HG03060 (cell line): ENCODE data around the gene STK38.

ENCODE experiments used
- ATAC-seq: cut with Tn5 transposase; IDR thresholded peaks from one replicate; pipeline ENCODE4 v1.9.1; 2021; ENCODE audit warnings: low read depth, moderate number of reproducible peaks; ENCODE audit not compliant: unreplicated experiment

STK38 gene

DNA sequence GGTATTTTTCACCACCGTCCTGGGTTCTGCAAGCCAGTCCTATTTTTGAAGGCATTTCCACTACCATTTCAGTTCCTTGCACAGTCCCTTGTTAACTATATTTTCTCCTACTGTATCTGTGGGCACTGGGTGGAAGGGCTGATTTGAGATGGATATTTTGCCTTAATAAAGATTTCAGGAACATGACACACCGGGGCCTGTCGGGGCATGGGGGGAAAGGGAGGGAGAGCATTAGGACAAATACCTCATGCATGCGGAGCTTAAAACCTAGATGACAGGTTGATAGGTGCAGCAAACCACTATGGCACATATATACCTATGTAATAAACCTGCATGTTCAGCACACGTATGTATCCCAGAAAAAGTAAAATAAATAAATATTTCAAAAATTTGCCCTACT lies 22.4 kb downstream of the STK38 start:
- no peak for ATAC-seq

DNA sequence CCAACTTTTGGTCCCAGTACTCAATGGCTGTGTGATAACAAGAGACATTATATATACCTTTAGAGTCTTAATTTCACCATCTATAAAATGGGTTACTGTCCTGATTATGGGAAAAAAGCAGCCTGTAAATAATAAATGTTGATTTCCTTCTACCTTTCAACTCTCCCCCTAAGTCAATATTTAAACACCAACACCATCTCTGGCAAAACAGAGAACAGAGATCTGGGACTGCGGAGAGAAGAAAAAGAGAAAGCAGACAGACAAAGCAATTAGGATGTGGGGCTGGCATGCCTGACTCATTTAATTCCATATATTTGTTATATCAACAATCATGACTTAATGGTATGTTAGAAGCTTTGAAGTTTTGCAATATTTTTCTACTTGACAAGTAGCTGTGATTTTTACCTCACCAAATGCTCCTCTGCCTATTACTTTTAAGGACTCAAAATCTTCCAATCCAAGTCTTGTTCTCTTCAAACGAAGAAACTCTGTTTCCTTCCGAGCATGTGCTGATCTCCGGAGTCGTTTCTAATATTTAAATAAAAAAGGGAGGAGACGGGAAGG lies 23.3 kb downstream of the STK38 start:
- ATAC-seq, result no peak

DNA sequence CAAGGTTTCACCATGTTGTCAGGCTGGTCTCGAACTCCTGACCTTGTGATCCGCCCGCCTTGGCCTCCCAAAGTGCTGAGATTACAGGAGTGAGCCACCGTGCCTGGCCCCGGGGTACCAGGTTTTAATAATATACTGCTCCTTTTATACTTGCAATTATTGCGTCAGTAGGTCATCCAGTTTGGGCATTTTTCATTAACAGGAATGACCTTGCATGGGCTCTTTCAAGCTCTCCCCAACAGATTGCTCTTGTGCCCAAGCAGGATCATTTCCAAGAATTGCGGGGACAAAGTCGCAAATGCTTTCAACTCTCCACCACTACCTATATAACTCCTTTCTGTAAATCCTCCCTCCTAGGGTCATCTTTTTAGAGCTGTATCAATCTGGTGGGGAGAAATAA lies 23.8 kb downstream of the STK38 start:
- ATAC-seq, result no peak

DNA sequence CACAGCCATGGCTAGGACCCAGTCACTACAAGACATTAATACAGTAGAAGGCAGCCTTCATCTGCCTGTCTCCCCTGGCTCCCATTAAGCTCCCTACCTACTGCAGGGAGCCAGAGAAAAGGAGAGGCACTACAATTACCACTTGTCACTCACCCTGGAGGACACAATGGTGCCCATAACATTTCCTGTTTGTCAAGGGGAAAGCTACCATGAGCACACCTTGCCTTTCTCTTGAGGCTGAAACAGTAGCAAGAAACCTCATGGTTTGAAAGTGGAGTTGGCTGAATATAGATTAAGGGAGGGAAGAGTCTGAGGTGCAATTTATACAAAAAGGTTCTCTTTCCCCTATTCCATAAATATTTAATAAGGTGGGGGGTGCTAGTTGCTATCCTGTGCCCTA lies 27.9 kb downstream of the STK38 start:
- ATAC-seq, result no peak

DNA sequence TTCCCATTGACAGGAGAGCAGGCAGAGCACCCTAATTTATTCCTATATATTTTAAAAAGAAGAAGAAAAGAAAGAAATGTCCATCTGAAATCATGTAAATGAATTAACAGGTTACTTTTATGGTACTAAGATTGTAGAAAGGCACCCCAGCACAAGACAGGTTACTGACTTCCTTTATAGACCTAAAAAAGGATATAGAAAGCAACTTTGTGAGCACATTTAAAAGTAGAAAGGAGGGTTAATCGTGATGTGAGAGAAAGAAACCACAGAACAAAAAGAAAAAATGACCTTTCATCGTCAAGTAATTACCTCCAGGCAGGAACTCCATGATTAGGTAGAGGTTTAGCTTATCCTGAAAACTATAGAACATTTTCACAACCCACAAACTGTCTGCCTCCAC lies 29.9 kb downstream of the STK38 start:
- no peak for ATAC-seq

DNA sequence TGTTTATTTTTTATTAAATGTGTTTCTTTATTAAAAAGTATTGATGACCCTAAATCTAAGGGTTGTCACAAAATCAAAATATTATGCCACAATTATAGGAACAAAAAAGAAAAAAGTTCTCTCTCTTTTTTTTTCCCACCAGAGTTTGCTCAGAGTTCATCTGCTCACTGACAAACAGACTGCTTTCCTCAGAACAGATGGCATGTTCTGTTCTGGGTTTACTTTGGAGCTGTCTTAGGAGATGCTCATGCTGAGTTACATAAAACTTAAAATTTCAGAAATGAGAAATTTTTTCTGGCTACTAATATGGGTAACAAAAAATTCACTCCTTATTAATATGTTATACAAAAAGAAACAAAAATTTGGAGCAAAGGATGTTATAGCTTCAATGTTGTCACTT lies 30.3 kb downstream of the STK38 start:
- no peak for ATAC-seq

DNA sequence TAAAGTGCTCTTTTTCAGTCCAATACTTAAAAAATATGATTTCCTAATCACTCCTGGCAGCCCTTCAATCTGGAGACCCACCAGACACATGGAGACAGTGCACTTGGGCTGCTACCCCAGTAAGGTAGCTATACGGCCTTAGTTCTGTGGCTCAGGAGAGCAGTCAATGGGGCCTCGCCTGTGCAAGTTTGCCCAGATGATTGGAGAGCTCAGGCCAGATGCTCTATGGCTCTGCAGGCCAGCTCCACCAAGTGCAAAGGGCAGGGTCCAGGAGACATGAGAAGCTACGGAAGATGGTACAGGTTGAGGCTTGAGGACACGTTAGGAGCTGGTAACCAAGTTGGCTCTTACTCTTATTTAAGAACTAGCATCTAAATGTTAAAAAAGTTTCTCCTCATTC lies 30.7 kb downstream of the STK38 start:
- ATAC-seq, result no peak

DNA sequence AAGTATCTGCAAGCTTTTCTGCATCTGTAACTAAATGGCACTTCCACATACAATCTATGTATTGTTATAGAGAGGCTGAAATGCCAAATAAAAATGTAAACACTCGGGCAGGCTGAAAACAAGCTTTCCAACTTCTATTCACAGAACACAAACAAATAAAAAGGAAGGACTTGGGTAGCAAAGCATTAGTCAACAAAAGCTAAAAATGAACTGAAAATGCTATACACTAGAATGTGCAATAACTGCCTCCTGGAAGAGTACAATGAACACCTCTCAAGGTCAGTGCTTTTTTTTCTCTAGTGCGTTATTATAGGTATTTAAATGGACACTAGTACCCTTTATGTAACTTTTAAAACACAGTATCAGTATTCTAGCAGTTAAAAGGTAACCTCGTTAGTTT lies 31.4 kb downstream of the STK38 start:
- no peak for ATAC-seq

DNA sequence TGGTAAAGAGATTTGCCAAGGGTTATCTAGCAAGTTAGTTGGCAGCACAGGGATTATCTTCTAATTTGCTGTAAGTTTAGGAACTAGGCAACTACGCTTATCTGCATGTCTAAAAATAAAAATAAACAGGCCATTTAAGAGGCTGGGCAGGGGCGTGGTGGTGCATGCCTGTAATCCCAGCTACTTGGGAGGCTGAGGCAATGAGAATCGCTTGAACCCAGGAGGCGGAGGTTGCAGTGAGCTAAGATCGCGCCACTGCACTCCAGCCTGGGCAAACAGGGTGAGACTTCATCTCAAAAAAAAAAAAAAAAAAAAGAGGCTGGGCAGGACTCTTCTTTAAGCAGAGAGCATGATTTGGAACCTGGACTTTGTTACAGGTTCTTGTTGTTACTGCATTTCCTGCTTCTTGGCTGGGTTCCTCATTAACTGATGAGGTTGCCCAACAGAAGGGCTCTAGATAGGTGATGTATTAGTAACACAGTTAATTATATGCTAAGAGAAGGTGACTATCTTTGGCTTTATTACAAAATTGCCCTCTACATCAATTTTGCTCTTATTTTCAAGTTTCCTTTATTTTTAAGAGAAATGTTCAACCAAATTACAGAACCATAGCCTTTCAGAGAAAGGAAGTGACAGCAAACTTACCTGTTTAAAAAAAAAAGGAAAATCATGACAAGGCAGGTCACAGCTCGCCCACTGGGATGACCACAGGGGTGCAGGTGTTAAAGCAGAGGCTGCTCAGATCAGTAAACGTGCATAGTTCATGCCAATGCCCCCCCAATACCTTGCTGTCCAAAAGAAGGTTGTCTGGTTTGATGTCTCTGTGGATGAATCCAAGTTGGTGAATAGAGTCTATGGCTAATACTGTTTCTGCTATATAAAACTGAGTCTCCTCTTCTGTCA lies 32.5 kb downstream of the STK38 start:
- ATAC-seq, result no peak

DNA sequence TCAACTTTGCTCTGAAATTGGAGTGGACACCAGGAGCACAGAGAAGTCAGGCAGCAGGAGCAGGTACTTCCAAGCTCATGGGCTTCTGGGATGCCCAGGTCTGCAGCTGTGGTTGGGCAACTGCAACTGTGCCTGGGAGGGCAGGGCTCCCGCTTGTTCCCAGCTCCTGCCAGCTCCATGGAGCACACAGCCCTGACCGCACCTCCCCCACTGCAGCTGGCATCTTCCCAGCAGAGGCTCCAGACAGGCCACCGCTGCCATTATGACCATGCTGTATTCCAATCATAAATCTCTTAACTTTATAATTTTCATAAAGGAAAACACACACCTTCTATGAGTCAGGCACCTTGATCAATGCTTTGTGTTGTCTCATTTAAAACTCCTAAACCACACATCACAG lies 36.9 kb downstream of the STK38 start:
- ATAC-seq, result no peak

DNA sequence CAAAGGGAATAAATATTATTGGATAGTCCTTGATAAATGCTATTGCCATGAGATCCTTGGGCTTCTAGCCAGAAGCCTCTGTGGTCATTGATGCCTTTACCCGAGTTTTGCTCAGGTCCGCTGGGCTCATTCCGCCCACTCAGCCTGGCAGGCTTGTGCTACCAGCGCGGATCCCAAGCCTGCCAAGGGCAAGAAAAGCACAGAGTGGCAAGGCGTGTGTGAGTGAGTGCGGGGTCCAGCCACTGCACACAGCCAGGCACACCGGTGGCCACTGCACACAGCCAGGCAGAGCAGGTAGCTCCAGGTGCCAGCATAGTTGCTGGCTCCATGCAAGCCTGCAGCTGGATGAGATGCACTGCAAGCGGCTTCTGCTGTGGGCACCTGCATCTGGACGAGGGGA lies 38.7 kb downstream of the STK38 start:
- no peak for ATAC-seq

DNA sequence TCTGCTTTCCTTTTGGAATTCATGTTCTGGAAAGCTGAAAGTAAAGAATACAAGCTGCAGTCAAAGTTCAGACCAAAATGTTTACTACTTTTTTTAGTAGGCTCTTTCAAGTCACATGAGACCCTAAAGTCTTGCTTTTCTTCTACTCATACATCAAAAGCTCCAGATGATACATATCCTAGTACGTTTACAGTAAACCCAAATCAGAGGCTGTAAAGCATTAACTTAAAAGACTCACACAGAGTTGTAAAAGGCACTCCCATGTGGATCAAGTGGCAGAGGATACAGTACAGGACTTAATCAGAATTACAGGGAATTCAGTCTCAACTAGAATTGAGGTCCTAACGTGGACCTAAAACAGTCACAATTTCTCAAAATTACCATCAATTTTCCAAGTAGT lies 40.7 kb downstream of the STK38 start:
- no peak for ATAC-seq

DNA sequence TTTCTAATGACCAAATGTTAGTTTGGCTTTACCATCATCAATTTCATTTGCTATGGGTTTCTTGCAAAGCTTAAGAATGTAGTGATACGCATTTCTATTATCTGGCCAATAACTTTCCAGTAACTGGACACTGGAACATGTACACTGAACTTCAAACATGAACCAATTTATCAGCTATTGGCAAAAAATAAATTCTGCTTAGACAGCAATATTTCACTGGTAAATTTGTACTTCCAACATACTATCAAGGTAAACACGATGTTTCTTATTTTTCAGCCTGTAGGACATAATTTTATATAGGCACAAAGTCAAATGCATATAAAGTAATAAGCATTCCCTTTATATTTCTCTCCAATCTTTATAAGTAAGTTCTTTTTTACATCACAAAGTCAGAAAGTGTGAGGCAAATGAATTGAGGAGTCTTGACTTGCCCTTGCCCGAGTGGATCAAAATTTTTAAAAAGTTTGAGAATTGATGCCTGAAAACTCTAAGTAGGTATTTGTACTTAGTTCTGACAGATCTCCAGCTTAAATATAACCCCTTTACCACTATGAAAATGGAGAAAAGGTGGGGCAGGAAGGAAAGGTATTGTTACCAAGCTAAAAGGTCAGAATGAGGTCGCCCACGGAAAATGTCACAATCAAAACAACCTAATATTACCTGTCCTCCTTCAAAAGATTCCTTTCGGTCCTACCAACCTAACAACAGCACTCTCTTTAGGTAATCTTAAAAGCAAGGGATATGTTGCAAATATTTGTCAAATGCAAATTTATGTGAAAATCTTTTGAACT lies 41.3 kb downstream of the STK38 start:
- no peak for ATAC-seq

DNA sequence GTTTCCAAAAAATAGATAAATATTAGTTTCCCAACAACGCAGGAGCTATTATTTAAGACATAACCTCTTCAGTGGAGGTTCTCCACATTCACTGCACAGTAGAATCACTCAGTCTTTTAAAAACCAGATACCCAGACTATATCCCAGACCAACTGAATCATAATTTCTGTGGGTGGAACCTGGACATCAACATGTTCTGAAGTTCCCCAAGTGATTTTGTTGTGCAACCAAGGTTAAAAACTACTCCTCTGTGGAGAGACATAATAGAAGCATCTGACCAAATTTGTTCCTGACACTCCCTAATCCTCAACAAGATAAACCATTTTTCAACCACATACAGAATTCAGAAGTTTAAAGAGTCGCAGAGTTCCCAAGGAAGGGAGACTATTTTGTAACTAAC lies 42.3 kb downstream of the STK38 start:
- no peak for ATAC-seq

DNA sequence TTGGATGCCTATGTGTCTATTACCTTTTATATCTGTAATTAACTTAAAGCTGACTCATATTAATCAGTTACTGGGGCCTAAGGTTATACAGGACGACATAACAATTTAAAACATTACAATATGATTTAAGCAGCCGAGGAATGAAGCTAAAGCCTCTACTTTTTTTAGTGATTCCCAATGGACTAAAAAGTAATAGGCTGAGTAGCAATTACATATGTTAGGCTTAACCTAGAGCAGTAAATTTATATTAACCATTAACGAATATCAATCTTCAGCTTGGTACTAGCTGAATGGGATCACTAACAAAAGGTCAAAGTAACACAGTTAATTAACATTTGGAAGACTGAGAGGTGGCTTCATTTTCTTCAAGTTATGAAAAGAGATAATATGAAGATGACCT lies 43.1 kb downstream of the STK38 start:
- no peak for ATAC-seq

DNA sequence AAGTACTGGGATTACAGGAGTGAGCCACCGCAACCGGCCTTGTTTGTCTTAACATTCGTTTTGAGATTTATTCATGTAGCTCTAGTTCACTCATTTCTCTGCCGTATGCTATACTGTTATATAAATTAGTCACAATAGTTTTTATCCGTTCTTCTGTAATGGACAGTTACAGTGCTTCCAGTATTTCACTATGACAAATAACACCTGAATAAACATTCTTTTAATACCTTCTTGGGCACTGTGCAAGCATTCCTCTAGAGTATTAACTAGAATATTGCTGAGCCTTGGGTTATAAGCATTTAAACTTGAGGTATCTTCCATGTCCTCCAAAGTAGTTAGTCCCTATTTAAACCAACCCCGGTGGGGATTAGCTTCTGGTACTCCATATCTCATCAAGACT lies 45.6 kb downstream of the STK38 start:
- ATAC-seq, result no peak

DNA sequence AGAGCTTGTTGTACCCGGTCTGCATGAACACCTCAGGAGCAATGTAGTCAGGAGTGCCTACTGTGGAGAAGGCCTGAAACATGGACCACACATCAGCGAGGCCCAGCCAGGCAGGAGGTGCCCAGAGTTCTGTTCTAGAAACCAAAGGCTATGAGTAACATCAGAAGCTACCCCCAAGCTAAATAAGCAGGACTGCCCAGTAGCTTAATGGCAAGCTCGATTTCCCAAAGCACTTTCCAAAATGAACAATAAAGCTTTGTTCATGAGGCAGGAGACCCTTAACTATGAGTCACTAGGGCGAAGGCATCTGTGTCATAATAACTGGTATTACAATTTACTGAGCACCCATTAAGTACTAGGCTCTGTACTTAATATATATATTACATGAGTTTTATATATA lies 47.4 kb downstream of the STK38 start:
- no peak for ATAC-seq

DNA sequence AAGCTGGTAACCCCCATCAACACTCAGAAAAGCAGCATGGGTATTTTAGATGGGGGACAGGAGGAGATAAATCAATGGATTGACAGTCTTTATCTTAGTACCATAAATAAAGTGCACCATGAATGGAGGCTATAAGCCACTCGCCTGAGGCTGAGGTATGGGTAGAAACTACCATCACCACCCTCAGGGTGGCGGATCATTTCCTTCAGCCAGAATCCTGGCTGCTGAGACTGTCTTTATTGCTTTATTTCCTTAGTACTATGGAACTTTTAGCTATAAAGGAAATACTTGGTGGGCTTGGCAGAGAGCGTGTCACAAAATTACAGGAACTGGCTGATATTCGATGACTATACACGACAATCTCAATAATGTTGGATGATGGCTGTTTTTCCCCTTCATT lies 52.2 kb downstream of the STK38 start:
- no peak for ATAC-seq

DNA sequence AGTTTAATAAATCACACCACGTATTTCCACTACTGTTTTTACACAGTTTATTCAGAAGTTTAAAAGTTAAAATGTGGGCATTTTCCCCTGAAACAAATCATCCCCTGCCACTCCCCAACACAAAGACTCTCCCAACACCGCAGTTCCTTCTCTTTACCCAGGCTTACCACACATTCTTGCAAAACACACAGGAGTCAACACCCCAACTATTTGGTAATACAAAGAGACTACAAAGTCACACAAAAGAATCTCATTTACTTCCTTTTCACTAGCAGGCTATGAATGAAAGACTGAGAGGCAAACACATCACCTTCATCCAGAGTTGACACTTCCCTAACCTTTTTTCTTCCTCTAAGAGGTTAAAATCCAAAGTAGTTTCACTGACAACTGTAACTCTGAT lies 53.4 kb downstream of the STK38 start:
- no peak for ATAC-seq

DNA sequence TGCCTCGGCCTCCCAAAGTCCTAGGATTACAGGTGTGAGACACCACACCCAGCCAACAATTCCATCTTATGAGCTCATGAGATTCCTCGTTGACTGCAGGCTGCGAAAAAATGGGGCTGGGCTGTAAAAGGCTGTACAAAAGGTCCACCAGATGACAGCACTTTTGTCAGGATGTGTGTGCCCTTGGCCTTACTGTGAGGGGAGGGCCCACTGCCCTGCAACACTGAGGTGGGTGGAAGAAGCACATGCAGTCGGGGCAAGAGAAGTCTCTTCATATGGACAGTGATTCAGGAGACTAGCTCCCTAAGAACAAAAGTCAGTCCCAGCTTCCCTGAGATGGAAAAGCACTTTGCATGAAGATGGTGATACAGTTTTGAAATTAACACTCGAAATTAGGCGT lies 54.0 kb downstream of the STK38 start:
- ATAC-seq, result no peak

DNA sequence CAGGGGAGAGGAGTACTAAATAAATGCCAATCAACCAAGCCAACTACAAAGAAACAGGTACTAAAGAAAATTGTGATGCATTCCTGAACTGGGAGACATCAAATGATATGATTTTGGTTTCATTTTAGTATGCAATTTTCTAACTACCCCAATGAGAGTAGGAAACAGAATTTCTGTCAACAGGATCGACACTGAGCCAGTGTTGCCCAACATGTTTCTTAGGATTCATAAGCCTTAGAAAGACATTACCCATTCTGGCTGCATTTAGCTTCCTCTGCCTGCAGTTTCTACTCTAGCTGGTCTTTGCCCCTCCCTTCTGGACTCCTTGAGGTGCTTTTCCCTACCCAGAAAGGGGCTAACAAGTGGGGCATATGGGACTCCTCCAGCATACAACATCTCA lies 54.7 kb downstream of the STK38 start:
- no peak for ATAC-seq

DNA sequence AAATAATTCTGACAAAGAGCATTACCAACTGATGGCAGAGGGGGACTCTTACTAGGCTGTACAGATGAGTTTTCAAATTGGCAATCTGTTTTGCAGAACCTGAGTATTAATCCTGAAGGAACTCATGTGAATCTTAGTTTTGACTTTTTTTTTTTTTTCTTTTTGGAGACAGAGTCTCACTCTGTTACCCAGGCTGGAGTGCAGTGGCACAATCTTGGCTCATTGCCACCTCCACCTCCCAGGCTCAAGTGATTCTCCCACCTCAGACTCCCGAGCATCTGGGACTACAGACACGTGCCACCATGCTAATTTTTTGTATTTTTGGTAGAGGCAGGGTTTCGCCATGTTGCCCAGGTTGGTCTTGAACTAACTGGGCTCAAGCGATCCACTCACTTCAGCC lies 55.2 kb downstream of the STK38 start:
- ATAC-seq, result no peak
